Adrenal gland (tissue), 5 donors: ENCODE results near the gene EXOC4.

Source experiments
- CTCF ChIP-seq, 6 experiments: fragments of 450-650 bp in 4 of 6; fragments of 200-600 bp in 2 of 6; sonication (generic) in 1 of 6; IDR thresholded peaks; 1 replicate in 5 of 6; 2 replicates in 1 of 6; pipeline versions ENCODE4 v1.5.1 to v1.8.0; 2016 to 2021; ENCODE audit warnings: antibody characterized with exemption in 6 of 6, mild to moderate bottlenecking in 2 of 6, moderate library complexity in 1 of 6
- POLR2A ChIP-seq, 2 donors: fragments of 450-650 bp; IDR thresholded peaks; one replicate each; pipeline ENCODE4 v1.6.1; 2017; ENCODE audit warnings: antibody characterized with exemption in 2 of 2, mild to moderate bottlenecking in 2 of 2, moderate library complexity in 1 of 2
- donor health status: DM: no; HTN: no; CAD: no.

- no peak for TF ChIP-seq POLR2A (IDR thresholded peaks at IDR 0.05)
- no peak for TF ChIP-seq CTCF (IDR thresholded peaks at IDR 0.05)
Measured at GRCh38 chr7:133919810-133920209, 666.9 kb downstream of the EXOC4 start.
